RWPE2 (cell line): Measurements from ENCODE around the gene HEBP1.

ENCODE experiments used
- ATAC-seq: fragments of 200-7000 bp; cut with Tn5 transposase; 3 replicates; pipeline ENCODE4 v1.9.1; 2021; ENCODE audit warnings: low read depth
- DNase-seq: peaks from one replicate; pipeline ENCODE4 v3.0.0-alpha.2; 2020; ENCODE audit warnings: low spot score
- H3K27ac ChIP-seq: fragments of 450-650 bp; 2 replicates; pipeline ENCODE4 v1.5.1; 2017; ENCODE audit warnings: mild to moderate bottlenecking; ENCODE audit not compliant: poor library complexity, severe bottlenecking
- H3K27me3 ChIP-seq: fragments of 250-450 bp; sonication (Bioruptor Pico); 2 replicates; pipeline ENCODE4 v1.5.1; 2021; ENCODE audit warnings: mild to moderate bottlenecking, moderate library complexity; ENCODE audit not compliant: insufficient read depth, poor library complexity, severe bottlenecking
- H3K36me3 ChIP-seq: fragments of 250-450 bp; sonication (Bioruptor Pico); 2 replicates; pipeline ENCODE4 v1.5.1; 2020; ENCODE audit warnings: low read depth, mild to moderate bottlenecking, moderate library complexity
- H3K4me1 ChIP-seq: fragments of 250-450 bp; sonication (Bioruptor Pico); 2 replicates; pipeline ENCODE4 v1.5.1; 2021; ENCODE audit warnings: mild to moderate bottlenecking, moderate library complexity; ENCODE audit not compliant: insufficient read depth, poor library complexity, severe bottlenecking
- H3K4me3 ChIP-seq: fragments of 250-450 bp; sonication (Bioruptor Pico); 2 replicates; pipeline ENCODE4 v1.5.1; 2021; ENCODE audit warnings: mild to moderate bottlenecking, moderate library complexity; ENCODE audit not compliant: severe bottlenecking
- H3K9me3 ChIP-seq: fragments of 250-450 bp; sonication (Bioruptor Pico); 2 replicates; pipeline ENCODE4 v1.5.1; 2021; ENCODE audit warnings: mild to moderate bottlenecking, moderate library complexity; ENCODE audit not compliant: severe bottlenecking
- CTCF ChIP-seq: fragments of 450-650 bp; IDR thresholded peaks from one replicate; pipeline ENCODE4 v1.5.1; 2017; ENCODE audit warnings: mild to moderate bottlenecking, moderate library complexity; ENCODE audit not compliant: poor library complexity, severe bottlenecking

Gene HEBP1

DNA sequence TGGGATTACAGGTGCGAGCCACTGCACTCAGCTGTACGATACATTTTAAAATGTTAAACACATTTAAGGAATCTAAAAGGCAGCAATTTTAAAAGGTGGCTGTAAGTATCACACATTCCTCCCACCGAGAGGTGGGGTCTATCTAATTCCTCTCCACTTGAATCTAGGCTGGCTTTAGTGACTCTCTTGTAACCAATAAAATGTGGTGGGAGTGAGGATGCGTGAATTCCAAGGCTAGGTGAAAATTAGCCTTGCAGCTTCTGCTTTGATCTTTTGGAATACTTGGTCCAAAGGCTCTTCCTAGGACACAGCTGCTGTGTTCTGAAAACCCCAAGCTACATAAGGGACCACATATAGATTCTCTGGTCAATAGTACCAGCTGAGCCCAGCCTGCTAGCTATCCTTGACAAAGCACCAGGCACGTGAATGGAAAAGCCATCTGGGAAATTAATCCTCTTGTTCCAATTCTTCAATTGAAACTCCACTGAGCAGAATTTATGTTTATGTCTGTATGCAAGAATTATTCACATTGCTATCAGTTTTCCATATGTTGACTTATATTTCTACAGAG lies 39.3 kb downstream of the HEBP1 start:
- Histone ChIP-seq H3K4me1 (no peaks in the 10 kb centered on the region), H3K36me3 (no peaks in the 10 kb centered on the region), H3K4me3 (no peak overlapping the region), H3K27me3 (no peaks in the 10 kb centered on the region), H3K9me3 (no peaks in the 10 kb centered on the region), H3K27ac (no peak overlapping the region)
- DNase-seq (no peak), ATAC-seq (no peak)
- no peak for TF ChIP-seq CTCF

- Histone ChIP-seq H3K27ac (no peak overlapping the region), H3K4me1 (no peaks in the 10 kb centered on the region), H3K9me3 (no peaks in the 10 kb centered on the region), H3K36me3 (no peaks in the 10 kb centered on the region), H3K4me3 (no peak overlapping the region), H3K27me3 (no peaks in the 10 kb centered on the region)
- ATAC-seq = no peak
- TF ChIP-seq CTCF = no peak
- DNase-seq = no peak
Observed at GRCh38 chr12:12958886-12959285, 41.2 kb downstream of the HEBP1 start.

GRCh38 chr12:12954878-12955625 lies 45.0 kb downstream of the HEBP1 start:
- no peak for DNase-seq

DNA sequence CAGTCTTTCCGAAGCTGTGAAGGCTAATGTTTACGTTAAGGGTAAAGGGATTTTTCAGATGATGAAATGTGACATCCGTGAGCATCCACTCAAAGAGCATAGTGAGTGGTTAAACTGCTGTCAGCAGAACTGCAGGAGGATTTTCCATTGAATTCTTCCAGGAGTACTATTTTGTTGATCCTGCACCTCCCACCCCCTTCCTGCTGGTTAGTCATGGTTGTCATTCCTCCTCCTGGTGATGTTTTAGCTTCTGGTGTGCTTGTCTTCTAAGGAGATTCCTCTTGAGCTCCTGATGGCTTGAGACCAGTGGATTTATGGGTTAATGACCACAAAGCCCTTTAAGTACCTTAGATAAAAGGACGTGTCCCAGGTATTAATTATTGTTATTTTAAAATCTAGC lies 45.7 kb downstream of the HEBP1 start:
- Histone ChIP-seq H3K27me3 (no peaks in the 10 kb centered on the region), H3K36me3 (no peaks in the 10 kb centered on the region), H3K4me3 (no peak overlapping the region), H3K27ac (no peak overlapping the region), H3K9me3 (no peaks in the 10 kb centered on the region), H3K4me1 (no peaks in the 10 kb centered on the region)
- no peak for TF ChIP-seq CTCF
- ATAC-seq (no peak), DNase-seq (no peak)

More at GRCh38 chr12:12954878-12955625, 45.0 kb downstream of the HEBP1 start:
- TF ChIP-seq CTCF = no peak
- no peak overlapping the region for H3K4me3 ChIP-seq
- no peak overlapping the region for H3K27ac ChIP-seq
- ATAC-seq = no peak
- no peaks in the 10 kb centered on the region for H3K36me3 ChIP-seq
- no peaks in the 10 kb centered on the region for H3K4me1 ChIP-seq
- H3K27me3 ChIP-seq = no peaks in the 10 kb centered on the region
- H3K9me3 ChIP-seq = no peaks in the 10 kb centered on the region

DNA sequence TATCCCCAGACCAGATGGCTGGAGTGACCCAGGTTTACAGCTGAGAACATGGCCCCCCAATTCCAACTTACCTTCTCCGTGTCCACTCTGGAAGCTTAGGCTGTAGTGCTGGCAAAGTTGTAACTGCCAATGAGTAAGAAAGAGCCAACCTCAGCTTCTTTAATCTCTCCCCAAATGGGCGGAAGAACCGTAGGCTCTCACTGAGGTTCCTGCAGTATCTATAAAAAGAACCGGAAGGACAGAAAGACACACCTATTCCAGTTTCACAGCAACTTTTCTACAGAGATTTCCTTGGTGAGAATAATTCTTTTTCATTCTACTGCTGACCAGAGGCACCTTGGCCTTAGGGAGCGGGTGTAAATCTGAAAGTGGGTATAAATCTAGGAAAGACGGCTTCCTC lies 48.0 kb downstream of the HEBP1 start, which contains the start of gene GPRC5D:
GPRC5D (minus strand) TSS at position 135 of the 400 bp plus-strand sequence. CDS start 1,786 bp downstream, outside the sequence.
- DNase-seq (no peak), ATAC-seq (no peak)
- Histone ChIP-seq H3K4me3 (no peak within 1 kb of the TSS), H3K9me3 (no peaks in the 10 kb centered on the region), H3K27me3 (no peaks in the 10 kb centered on the region), H3K27ac (no peak within 1 kb of the TSS), H3K36me3 (no peaks in the 10 kb centered on the region), H3K4me1 (no peaks in the 10 kb centered on the region)
- no peak for TF ChIP-seq CTCF
